HL-60 (cell line): Measurements from ENCODE around the gene MYO3B.

Experiments
- DNase-seq, 2 experiments: peaks; one replicate each; pipeline ENCODE4 v3.0.0-alpha.2; 2010 to 2020; ENCODE audit warnings: low read depth in 1 of 2, low spot score in 1 of 2
- H3K27ac ChIP-seq: fragments of 250-450 bp; sonication (Bioruptor Pico); replicated peaks from 2 replicates; pipeline ENCODE4 v1.5.1; 2020; ENCODE audit warnings: mild to moderate bottlenecking, moderate library complexity
- H3K27me3 ChIP-seq: fragments of 250-450 bp; sonication (Bioruptor Pico); 2 replicates; pipeline ENCODE4 v1.5.1; 2021; ENCODE audit warnings: mild to moderate bottlenecking, moderate library complexity; ENCODE audit not compliant: insufficient read depth, poor library complexity, severe bottlenecking
- H3K4me3 ChIP-seq: replicated peaks from 2 replicates; pipeline ENCODE4 v1.5.1; 2011; ENCODE audit warnings: mild to moderate bottlenecking, control low read depth, low read length; ENCODE audit not compliant: insufficient read depth
- CTCF ChIP-seq: IDR thresholded peaks from one replicate; pipeline ENCODE4 v1.5.1; 2011; ENCODE audit warnings: low read length, control low read depth, inconsistent platforms; ENCODE audit not compliant: insufficient read depth
- GABPA ChIP-seq: IDR thresholded peaks from 2 replicates; pipeline ENCODE4 v1.6.1; 2012; ENCODE audit warnings: low read depth
- POLR2AphosphoS5 ChIP-seq: IDR thresholded peaks from 2 replicates; pipeline ENCODE4 v1.6.1; 2012; ENCODE audit warnings: low read depth
- REST ChIP-seq: IDR thresholded peaks from 2 replicates; pipeline ENCODE4 v1.6.1; 2012; ENCODE audit warnings: low read depth; ENCODE audit not compliant: insufficient replicate concordance
- SPI1 ChIP-seq: IDR thresholded peaks from 2 replicates; pipeline ENCODE4 v1.6.1; 2012; ENCODE audit warnings: low read depth, mild to moderate bottlenecking, borderline replicate concordance

The MYO3B gene

GRCh38 chr2:170216981-170217380, 39.0 kb downstream of the MYO3B start:
- Histone ChIP-seq H3K4me3 (no peak overlapping the region), H3K27ac (no peak overlapping the region), H3K27me3 (no peaks in the 10 kb centered on the region)
- TF ChIP-seq SPI1 (no peak), CTCF (no peak), POLR2AphosphoS5 (no peak), REST (no peak), GABPA (no peak)
- no peak for DNase-seq

GRCh38 chr2:170217778-170218251, 39.9 kb downstream of the MYO3B start:
- Histone ChIP-seq H3K27me3 (no peaks in the 10 kb centered on the region), H3K27ac (no peak overlapping the region), H3K4me3 (no peak overlapping the region)
- TF ChIP-seq CTCF: no peak
- TF ChIP-seq GABPA: no peak
- no peak for TF ChIP-seq POLR2AphosphoS5
- no peak for TF ChIP-seq SPI1
- no peak for TF ChIP-seq REST
- DNase-seq: no peak

- Histone ChIP-seq H3K27me3 (no peaks in the 10 kb centered on the region), H3K4me3 (no peak overlapping the region), H3K27ac (no peak overlapping the region)
- TF ChIP-seq CTCF (no peak), GABPA (no peak), POLR2AphosphoS5 (no peak), REST (no peak), SPI1 (no peak)
- DNase-seq: no peak
Measured at GRCh38 chr2:170218456-170218855, 40.5 kb downstream of the MYO3B start.
